CD4-positive, alpha-beta T cell treated with Interleukin-4 for 4 hours (primary cell): Measurements from ENCODE around the gene NR2F1.

Experiments used
- DNase-seq: peaks from one replicate; pipeline ENCODE4 v3.0.0-alpha.2; 2020

The NR2F1 gene

GRCh38 chr5:93577854-93578812, 4.9 kb upstream of the NR2F1 start:
- DNase-seq: no peak

DNA sequence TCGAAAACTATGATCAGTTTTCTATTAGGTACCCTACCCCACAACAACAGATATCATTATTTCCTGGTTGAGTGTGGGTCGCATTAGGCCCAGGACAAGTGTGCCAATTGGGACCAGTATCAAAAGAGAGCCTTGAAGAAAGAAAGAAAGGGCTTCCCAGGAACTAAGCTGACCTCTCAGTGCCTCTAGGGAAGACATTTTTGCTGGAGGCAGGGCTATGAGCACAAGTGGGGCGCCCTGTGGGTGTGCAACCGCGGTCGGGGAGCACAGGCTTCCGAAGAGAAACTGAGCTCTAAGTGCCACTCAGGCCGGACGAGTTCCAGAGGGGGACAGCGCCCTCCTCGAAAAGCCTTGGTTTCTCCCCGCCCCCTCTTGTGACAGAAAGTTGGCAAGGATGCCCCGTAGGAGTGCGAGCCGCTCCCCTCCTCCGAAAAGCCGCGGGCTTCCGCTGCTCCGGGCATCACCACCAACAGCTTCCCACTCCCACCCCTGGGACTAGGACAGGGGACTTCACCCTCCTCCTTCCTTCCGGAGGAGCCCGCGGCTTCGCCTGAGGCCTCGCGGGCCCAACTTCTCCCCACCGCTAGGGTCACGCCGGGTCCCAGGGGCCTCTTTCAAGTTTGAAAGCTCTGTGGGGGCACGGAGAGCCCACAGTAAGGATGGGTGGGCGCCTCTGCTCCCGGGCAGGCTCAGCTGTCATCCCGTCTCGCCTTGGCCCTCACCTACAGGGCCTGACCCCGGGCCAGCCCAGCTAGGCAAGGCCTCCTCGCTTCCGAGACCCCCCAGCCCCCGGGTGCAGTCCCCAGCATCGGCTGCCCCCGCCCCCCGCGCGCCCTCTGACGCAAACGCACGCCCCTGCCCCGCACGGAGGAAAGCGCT, 4.0 kb upstream of the NR2F1 start:
- no peak for DNase-seq

DNA sequence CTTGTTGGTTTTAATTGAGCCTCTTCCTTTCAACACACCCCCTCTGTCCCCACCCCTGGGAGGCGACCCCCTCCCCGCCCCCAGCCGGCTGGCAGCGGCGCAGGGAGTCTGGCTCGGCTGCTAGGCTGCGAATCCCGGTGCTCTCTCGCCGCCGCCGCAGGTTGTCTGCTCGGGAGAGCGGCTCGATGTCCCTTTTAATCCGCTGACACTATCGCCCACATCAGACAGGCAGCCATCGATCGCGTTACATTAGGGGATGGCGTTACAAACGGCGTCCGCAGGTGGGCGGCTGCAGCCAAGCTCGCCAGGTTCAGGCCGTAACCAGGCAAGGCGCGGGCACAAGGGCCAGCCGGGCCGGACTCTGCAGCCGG, 3.3 kb upstream of the NR2F1 start:
- no peak for DNase-seq

DNA sequence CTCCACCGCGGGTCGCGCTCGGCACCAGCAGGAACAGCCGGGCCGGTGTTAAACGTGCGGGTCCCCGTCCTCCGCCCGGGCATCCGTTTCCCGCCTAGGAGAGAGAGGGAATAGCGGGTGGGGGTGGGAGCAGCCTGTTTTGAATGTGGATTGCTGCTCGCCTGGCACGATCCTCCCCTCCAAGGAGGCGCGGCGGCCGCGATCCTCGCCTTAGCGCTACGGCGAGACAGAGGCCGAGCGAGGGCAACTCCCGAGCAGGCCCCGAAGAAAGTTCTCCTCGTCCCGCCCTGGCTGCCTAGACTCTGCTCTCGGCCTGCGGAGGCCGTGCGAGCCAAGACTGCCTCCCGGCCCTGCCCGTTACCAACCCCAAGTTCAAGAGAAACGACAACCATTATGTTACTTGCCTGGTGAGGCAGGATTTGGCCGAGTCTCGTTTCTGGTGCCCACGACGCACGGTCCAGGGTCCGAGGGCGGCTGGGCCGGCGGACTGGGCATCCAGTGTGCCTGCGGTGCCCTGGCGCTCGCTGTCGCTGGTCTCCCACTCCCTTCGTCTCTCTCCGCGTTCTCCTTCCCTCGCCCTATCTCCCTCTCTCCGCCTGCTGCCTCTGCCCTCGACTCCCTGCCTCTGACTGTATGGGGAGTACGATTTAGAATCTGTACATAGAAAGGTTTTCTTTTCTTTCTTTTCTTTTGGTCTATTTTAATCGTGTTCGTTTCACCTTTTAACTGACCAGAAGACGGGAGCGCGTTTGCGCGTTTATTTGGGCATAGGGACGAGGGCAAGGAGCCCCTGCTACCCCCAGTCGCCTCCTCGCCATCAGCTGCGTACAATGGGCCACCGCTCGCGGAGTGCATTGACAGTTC, 2.7 kb upstream of the NR2F1 start:
- DNase-seq: no peak

- DNase-seq: no peak
Observed at GRCh38 chr5:93580927-93581445, 2.0 kb upstream of the NR2F1 start, which contains the start of gene NR2F1-AS1. TSS of gene NR2F1-AS1 (minus strand) at chr5:93581219.

GRCh38 chr5:93582167-93582462, 907 bp upstream of the NR2F1 start:
- DNase-seq: no peak

DNA sequence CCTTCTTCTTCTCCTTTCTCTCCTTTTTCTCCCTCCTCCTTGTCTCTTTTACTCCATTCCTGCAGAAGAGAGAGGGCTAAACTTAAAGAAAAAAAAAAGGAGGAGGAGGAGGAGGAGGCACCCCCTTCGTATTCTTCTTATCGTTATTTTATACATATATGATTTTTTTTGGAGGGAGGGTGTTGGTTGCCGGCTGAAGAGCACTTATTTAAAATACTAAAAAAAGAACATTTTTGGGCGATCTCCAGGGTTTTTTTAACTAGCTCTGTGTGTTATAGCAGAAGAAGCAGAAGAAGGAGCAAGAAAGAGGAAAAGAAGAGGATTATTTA, 381 bp downstream of the NR2F1 start:
- DNase-seq: no peak

DNA sequence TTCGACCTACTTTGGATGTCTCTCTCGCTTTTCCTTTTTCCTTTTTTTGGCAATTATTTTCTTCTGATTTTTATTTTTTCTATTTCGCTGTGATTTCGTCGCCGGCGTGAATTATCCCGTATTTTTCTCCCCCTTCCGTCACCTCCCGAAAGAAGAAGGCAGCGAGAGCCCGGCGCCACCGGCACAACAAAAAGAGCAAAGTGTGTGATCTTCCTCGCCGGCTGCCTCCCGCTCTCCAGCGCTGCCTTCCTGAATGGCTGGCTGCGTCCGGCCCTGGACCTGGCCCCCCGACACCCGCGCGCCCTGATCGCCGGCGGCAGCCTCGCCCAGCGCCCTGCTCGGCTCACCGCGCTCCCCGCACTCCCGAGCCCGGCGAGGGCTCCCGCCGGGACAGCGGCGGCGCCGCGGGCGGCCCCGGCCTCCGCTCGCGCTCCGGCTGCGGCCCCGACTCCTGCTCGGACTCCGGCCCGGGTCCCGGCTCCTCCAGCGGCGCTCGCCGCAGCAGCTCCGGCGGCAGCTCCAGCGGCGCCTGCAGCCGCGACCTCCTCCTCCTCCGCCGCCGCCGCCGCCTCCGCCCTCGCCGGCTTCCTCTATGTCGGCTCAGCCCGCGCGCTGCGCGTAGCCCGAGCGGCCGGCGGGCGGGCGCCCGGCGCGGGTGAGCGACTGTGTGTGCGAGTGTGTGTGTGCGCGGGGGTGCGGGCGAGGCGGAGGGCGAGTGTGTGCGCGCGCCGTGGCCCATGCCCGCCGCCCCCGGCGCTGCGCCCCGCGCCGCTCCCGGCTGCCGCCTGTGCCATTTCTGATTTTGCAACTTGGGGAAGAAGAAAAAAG, 960 bp downstream of the NR2F1 start:
- DNase-seq: no peak

- no peak for DNase-seq
Observed at GRCh38 chr5:93584596-93585040, 1.6 kb downstream of the NR2F1 start.

- DNase-seq: no peak
Observed at GRCh38 chr5:93585041-93585766, 2.2 kb downstream of the NR2F1 start.

- no peak for DNase-seq
Observed at GRCh38 chr5:93585767-93586385, 2.9 kb downstream of the NR2F1 start.

- DNase-seq: no peak
Observed at GRCh38 chr5:93586736-93587596, 3.9 kb downstream of the NR2F1 start.

GRCh38 chr5:93587597-93588351, 4.8 kb downstream of the NR2F1 start:
- no peak for DNase-seq

- DNase-seq: no peak
Observed at GRCh38 chr5:93588352-93589151, 5.5 kb downstream of the NR2F1 start.

- DNase-seq: no peak
Observed at GRCh38 chr5:93589152-93589828, 6.3 kb downstream of the NR2F1 start.

- DNase-seq: no peak
Observed at GRCh38 chr5:93589829-93590215, 6.8 kb downstream of the NR2F1 start.

DNA sequence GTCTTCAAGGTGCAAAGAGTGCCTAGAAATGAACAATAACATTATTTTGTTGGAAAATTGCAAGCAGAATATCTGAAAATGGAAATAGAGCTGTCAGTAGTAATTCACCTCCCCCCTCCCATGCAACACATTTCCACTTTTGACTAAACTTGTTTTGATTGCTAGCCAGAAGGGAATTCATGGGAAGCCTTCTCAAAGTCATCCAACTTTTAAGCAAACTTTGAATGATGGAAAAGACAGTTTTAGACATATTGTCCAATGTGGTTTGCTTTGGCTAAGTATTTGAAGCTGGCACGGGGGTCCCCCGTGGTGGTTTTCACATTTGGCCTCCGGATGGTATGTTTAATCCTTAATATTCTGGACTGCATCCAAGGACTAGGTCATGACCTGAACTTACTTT, 7.5 kb downstream of the NR2F1 start:
- no peak for DNase-seq
